Measurements from ENCODE around the gene UVRAG. TPM values are rescaled to one million over a fixed set of nuclear protein-coding genes. Genes with fewer than 3 reads are reported as not detected.
"Not testable (repeated sequence)": the region's sequence is repeated elsewhere in the genome, so short reads cannot be mapped to it uniquely, and the experiment has no call there.

UVRAG gene
- total RNA-seq, 1 donor from 2014 or later, result 34.0 TPM

DNA sequence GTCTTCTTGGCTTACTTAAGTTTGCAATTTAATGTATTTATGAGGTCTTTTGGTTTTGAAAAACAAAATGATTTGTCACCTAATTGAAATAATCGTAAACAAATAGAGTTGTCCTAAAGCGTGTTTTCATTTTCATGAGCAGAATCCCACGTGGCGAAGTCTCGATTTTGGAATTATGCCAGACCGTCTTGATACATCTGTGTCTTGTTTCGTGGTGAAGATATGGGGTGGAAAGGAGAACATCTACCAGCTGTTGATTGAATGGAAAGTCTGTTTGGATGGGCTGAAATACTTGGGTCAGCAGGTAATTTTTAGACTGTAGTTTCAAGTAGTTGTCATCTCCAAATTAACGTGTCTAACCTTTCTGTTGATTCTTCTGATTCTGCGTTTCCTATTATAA lies 64.7 kb downstream of the UVRAG start:
- H3K4me2 ChIP-seq, result no peak overlapping the region
- H3K36me3 ChIP-seq, result no peaks in the 10 kb centered on the region
- no peaks in the 10 kb centered on the region for H4K20me1 ChIP-seq (ENCODE audit: low read depth)
- H3F3A ChIP-seq (ENCODE audit: low read depth), result no peaks in the 10 kb centered on the region
- Mint-ChIP-seq H3K36me3 (peaks cover 18% of the 10 kb centered on the region), H3K27me3 (ENCODE audit: insufficient read depth, low read depth) (peaks cover 4% of the 10 kb centered on the region), H3K9me3 (peaks cover 5% of the 10 kb centered on the region), H3K4me1 (peaks cover 13% of the 10 kb centered on the region), H3K27ac (no peak overlapping the region), H3K4me3 (no peak overlapping the region)
- no peaks in the 10 kb centered on the region for H3K9me3 ChIP-seq (ENCODE audit: low read depth)
- peaks cover 16% of the 10 kb centered on the region for H3K4me1 ChIP-seq
- H2AFZ ChIP-seq (replicated peaks), result no peak overlapping the region
- no peak overlapping the region for H3K9ac ChIP-seq
- no peaks in the 10 kb centered on the region for H3K79me2 ChIP-seq (ENCODE audit: low read depth)
- no peak overlapping the region for H3K4me3 ChIP-seq
- DNase-seq (ENCODE audit: low spot score), result no peak
- no peaks in the 10 kb centered on the region for H3K27me3 ChIP-seq
- H3K27ac ChIP-seq, result no peak overlapping the region
- TF ChIP-seq, protein P1, sequence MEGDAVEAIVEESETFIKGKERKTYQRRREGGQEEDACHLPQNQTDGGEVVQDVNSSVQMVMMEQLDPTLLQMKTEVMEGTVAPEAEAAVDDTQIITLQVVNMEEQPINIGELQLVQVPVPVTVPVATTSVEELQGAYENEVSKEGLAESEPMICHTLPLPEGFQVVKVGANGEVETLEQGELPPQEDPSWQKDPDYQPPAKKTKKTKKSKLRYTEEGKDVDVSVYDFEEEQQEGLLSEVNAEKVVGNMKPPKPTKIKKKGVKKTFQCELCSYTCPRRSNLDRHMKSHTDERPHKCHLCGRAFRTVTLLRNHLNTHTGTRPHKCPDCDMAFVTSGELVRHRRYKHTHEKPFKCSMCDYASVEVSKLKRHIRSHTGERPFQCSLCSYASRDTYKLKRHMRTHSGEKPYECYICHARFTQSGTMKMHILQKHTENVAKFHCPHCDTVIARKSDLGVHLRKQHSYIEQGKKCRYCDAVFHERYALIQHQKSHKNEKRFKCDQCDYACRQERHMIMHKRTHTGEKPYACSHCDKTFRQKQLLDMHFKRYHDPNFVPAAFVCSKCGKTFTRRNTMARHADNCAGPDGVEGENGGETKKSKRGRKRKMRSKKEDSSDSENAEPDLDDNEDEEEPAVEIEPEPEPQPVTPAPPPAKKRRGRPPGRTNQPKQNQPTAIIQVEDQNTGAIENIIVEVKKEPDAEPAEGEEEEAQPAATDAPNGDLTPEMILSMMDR (IDR thresholded peaks at IDR 0.05), result no peak
- no peak for TF ChIP-seq EZH2 (IDR thresholded peaks at IDR 0.05)
- no peak for TF ChIP-seq EZH2phosphoT487 (IDR thresholded peaks at IDR 0.05)

DNA sequence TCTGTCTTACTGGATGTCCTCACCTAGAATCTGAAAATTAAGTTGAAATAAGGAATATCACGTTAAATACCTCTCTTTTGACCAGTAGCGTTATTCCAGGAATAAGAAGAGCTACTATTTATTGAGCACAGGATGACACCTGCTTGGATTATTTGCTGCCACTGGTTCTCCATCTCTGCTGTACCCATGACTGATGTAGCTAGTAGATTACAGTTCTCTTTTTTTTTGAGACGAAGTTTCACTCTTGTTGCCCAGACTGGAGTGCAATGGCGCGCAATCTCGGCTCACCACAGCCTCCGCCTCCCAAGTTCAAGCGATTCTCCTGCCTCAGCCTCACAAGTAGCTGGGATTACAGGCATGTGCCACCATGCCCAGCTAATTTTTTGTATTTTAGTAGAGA lies 65.3 kb downstream of the UVRAG start:
- H3K4me1 ChIP-seq, result peaks cover 10% of the 10 kb centered on the region
- not testable (repeated sequence) for H3K4me3 Mint-ChIP-seq

DNA sequence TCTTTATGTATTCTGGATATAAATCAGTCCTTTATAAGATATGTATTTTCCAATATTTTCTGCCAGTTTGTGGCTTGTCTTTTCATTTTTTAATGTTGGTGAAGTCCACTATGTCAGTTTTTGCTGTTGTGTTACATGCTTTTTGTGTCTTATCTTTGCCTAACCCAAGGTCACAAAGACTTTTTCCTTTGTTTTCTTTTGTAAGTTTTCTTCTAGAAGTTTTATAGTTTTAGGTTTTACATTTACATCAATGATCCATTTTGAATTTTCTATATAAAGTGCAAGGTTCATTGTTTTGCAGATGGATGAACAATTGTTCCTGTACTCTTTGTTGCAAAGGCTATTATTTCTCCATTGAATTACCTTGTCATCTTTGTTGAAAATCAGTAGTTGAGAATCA lies 69.3 kb downstream of the UVRAG start:
- no peak for DNase-seq (ENCODE audit: low spot score)
- Mint-ChIP-seq H3K27me3 (ENCODE audit: insufficient read depth, low read depth) (peaks cover 2% of the 10 kb centered on the region), H3K9me3 (peaks cover 4% of the 10 kb centered on the region), H3K4me1 (no peaks in the 10 kb centered on the region), H3K36me3 (peaks cover 17% of the 10 kb centered on the region), H3K4me3 (no peak overlapping the region), H3K27ac (no peak overlapping the region)
- H3F3A ChIP-seq (ENCODE audit: low read depth), result no peaks in the 10 kb centered on the region
- H2AFZ ChIP-seq (replicated peaks), result no peak overlapping the region
- no peaks in the 10 kb centered on the region for H3K36me3 ChIP-seq
- H3K9ac ChIP-seq, result no peak overlapping the region
- H3K4me2 ChIP-seq, result no peak overlapping the region
- no peaks in the 10 kb centered on the region for H3K27me3 ChIP-seq
- H4K20me1 ChIP-seq (ENCODE audit: low read depth), result no peaks in the 10 kb centered on the region
- no peaks in the 10 kb centered on the region for H3K79me2 ChIP-seq (ENCODE audit: low read depth)
- TF ChIP-seq EZH2 (IDR thresholded peaks at IDR 0.05), result no peak
- TF ChIP-seq, protein P1 (IDR thresholded peaks at IDR 0.05), result no peak
- no peak for TF ChIP-seq EZH2phosphoT487 (IDR thresholded peaks at IDR 0.05)
- H3K9me3 ChIP-seq (ENCODE audit: low read depth), result no peaks in the 10 kb centered on the region
- no peaks in the 10 kb centered on the region for H3K4me1 ChIP-seq
- H3K27ac ChIP-seq, result no peak overlapping the region
- no peak overlapping the region for H3K4me3 ChIP-seq

More for the DNA sequence above, 65.3 kb downstream of the UVRAG start:
- H3K4me3 ChIP-seq; H3K9me3 Mint-ChIP-seq; H3K27me3 ChIP-seq; H4K20me1 ChIP-seq (ENCODE audit: low read depth); H3K9me3 ChIP-seq (ENCODE audit: low read depth); H3K4me1 Mint-ChIP-seq; H2AFZ ChIP-seq (replicated peaks); H3K27ac ChIP-seq; H3K36me3 ChIP-seq; H3F3A ChIP-seq (ENCODE audit: low read depth); DNase-seq (ENCODE audit: low spot score); H3K27me3 Mint-ChIP-seq (ENCODE audit: insufficient read depth, low read depth); H3K79me2 ChIP-seq (ENCODE audit: low read depth); H3K9ac ChIP-seq; H3K4me2 ChIP-seq: not testable (repeated sequence)
- Mint-ChIP-seq H3K36me3 (peaks cover 18% of the 10 kb centered on the region), H3K27ac (peak overlapping the region; percentile 50)

DNA sequence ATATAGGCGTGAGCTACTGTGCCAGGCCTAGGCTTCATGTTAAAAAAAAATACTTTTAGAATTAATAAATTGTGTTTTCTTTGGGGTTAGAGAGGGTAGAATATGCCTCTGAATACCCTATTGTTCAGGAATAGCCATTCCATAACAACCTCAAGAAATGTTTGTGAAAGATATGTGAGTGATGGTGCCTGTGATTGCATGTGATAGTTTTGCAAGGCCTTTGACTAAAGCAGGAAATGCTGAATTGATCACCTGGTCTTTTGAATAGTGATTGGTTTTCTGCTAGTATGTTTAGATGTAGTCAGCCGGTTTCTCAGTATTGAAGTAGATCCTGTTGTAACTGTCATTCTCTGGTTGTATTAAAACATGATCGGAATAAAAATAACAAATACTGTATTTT lies 73.4 kb downstream of the UVRAG start:
- Histone ChIP-seq H3K36me3 (no peaks in the 10 kb centered on the region), H3K27me3 (no peaks in the 10 kb centered on the region), H3K9ac (no peak overlapping the region), H3K9me3 (ENCODE audit: low read depth) (no peaks in the 10 kb centered on the region), H3K4me2 (no peak overlapping the region), H2AFZ (replicated peaks) (no peak overlapping the region), H3K27ac (no peak overlapping the region), H3K4me3 (no peak overlapping the region), H3F3A (ENCODE audit: low read depth) (no peaks in the 10 kb centered on the region), H3K4me1 (no peaks in the 10 kb centered on the region), H4K20me1 (ENCODE audit: low read depth) (peaks cover 4% of the 10 kb centered on the region), H3K79me2 (ENCODE audit: low read depth) (no peaks in the 10 kb centered on the region)
- H3K4me1 Mint-ChIP-seq, result no peaks in the 10 kb centered on the region
- H3K9me3 Mint-ChIP-seq, result peaks cover 3% of the 10 kb centered on the region
- TF ChIP-seq, protein P1 (IDR thresholded peaks at IDR 0.05), result no peak
- no peak for TF ChIP-seq EZH2phosphoT487 (IDR thresholded peaks at IDR 0.05)
- no peak for TF ChIP-seq EZH2 (IDR thresholded peaks at IDR 0.05)
- H3K27me3 Mint-ChIP-seq (ENCODE audit: insufficient read depth, low read depth), result no peaks in the 10 kb centered on the region
- H3K27ac Mint-ChIP-seq, result no peak overlapping the region
- no peak overlapping the region for H3K4me3 Mint-ChIP-seq
- no peak for DNase-seq (ENCODE audit: low spot score)
- peaks cover 11% of the 10 kb centered on the region for H3K36me3 Mint-ChIP-seq

Data from neural progenitor cell (in vitro differentiated cells).